RWPE2 (cell line): Measurements from ENCODE around the gene WDR35.

Experiments
- ATAC-seq: fragments of 200-7000 bp; cut with Tn5 transposase; 3 replicates; pipeline ENCODE4 v1.9.1; 2021; ENCODE audit warnings: low read depth
- DNase-seq: peaks from one replicate; pipeline ENCODE4 v3.0.0-alpha.2; 2020; ENCODE audit warnings: low spot score
- H3K27ac ChIP-seq: fragments of 450-650 bp; 2 replicates; pipeline ENCODE4 v1.5.1; 2017; ENCODE audit warnings: mild to moderate bottlenecking; ENCODE audit not compliant: poor library complexity, severe bottlenecking
- H3K27me3 ChIP-seq: fragments of 250-450 bp; sonication (Bioruptor Pico); 2 replicates; pipeline ENCODE4 v1.5.1; 2021; ENCODE audit warnings: mild to moderate bottlenecking, moderate library complexity; ENCODE audit not compliant: insufficient read depth, poor library complexity, severe bottlenecking
- H3K36me3 ChIP-seq: fragments of 250-450 bp; sonication (Bioruptor Pico); 2 replicates; pipeline ENCODE4 v1.5.1; 2020; ENCODE audit warnings: low read depth, mild to moderate bottlenecking, moderate library complexity
- H3K4me1 ChIP-seq: fragments of 250-450 bp; sonication (Bioruptor Pico); 2 replicates; pipeline ENCODE4 v1.5.1; 2021; ENCODE audit warnings: mild to moderate bottlenecking, moderate library complexity; ENCODE audit not compliant: insufficient read depth, poor library complexity, severe bottlenecking
- H3K4me3 ChIP-seq: fragments of 250-450 bp; sonication (Bioruptor Pico); 2 replicates; pipeline ENCODE4 v1.5.1; 2021; ENCODE audit warnings: mild to moderate bottlenecking, moderate library complexity; ENCODE audit not compliant: severe bottlenecking
- H3K9me3 ChIP-seq: fragments of 250-450 bp; sonication (Bioruptor Pico); 2 replicates; pipeline ENCODE4 v1.5.1; 2021; ENCODE audit warnings: mild to moderate bottlenecking, moderate library complexity; ENCODE audit not compliant: severe bottlenecking
- TF ChIP-seq, protein P1 (sequence below): fragments of 450-650 bp; IDR thresholded peaks from one replicate; pipeline ENCODE4 v1.5.1; 2017; ENCODE audit warnings: mild to moderate bottlenecking, moderate library complexity; ENCODE audit not compliant: poor library complexity, severe bottlenecking

The WDR35 gene

DNA sequence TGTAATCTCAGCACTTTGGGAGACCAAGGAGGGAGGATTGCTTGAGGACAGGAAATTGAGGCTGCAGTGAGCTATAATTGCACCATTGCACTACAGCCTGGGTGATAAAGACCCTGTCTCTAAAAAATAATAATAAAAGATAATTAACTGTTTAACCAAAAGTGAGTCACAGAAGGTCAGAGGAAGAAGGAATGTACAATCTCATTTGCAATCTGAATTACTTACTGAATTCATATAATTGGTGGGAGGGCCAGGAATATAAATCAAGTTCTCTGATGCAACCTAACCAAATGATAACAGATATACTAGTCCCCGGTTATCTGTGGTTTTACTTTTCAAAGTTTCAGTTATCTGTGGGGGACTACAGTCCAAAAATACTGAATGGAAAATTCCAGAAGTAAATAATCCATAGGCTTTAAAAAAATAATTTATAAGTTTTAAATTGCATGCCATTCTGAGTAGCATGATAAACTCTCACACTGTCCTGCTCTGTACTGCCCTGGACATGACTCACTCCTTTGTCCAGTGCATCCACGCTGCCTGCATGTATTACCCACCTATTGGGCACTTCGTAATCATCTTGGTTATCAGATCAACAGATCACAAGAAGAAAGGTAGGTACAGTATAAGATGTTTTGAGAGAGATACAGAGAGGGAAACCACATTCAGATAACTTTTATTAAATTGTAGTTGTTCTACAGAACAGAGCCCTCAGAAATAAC is 35.3 kb upstream of the WDR35 start:
- H3K36me3 ChIP-seq: peaks cover 24% of the 10 kb centered on the region
- no peak overlapping the region for H3K4me3 ChIP-seq
- H3K9me3 ChIP-seq: no peaks in the 10 kb centered on the region
- no peak overlapping the region for H3K27ac ChIP-seq
- 0 out of 3 replicates have a peak, but pooled peaks have one; percentile 61 for ATAC-seq
- no peaks in the 10 kb centered on the region for H3K27me3 ChIP-seq
- H3K4me1 ChIP-seq: no peaks in the 10 kb centered on the region
- TF ChIP-seq, protein P1, sequence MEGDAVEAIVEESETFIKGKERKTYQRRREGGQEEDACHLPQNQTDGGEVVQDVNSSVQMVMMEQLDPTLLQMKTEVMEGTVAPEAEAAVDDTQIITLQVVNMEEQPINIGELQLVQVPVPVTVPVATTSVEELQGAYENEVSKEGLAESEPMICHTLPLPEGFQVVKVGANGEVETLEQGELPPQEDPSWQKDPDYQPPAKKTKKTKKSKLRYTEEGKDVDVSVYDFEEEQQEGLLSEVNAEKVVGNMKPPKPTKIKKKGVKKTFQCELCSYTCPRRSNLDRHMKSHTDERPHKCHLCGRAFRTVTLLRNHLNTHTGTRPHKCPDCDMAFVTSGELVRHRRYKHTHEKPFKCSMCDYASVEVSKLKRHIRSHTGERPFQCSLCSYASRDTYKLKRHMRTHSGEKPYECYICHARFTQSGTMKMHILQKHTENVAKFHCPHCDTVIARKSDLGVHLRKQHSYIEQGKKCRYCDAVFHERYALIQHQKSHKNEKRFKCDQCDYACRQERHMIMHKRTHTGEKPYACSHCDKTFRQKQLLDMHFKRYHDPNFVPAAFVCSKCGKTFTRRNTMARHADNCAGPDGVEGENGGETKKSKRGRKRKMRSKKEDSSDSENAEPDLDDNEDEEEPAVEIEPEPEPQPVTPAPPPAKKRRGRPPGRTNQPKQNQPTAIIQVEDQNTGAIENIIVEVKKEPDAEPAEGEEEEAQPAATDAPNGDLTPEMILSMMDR: no peak
- no peak for DNase-seq

DNA sequence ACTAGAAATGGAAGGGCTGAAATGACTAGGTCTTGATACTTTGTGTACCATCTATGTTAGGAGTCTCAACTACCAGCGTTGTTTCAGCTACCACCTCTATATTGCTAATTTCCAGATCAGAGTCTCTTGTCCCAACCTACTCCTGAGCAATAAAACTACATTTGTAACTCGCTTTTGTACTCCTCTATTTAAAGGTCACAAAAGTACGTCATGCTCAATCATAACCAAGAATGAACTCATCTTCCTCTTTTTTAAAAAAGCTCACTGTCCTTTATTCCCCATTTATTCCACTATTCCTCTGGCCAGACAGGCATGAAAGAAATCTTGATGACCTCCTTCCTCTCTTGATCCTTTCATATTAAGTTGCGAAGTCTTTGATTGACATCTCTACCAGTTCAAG is 33.8 kb upstream of the WDR35 start:
- DNase-seq: no peak
- Histone ChIP-seq H3K36me3 (peaks cover 8% of the 10 kb centered on the region; the same call in 1 of the 2 replicates), H3K4me1 (no peaks in the 10 kb centered on the region), H3K27ac (no peak overlapping the region), H3K27me3 (no peaks in the 10 kb centered on the region), H3K9me3 (no peaks in the 10 kb centered on the region), H3K4me3 (no peak overlapping the region)
- no peak for ATAC-seq
- TF ChIP-seq, protein P1: no peak

DNA sequence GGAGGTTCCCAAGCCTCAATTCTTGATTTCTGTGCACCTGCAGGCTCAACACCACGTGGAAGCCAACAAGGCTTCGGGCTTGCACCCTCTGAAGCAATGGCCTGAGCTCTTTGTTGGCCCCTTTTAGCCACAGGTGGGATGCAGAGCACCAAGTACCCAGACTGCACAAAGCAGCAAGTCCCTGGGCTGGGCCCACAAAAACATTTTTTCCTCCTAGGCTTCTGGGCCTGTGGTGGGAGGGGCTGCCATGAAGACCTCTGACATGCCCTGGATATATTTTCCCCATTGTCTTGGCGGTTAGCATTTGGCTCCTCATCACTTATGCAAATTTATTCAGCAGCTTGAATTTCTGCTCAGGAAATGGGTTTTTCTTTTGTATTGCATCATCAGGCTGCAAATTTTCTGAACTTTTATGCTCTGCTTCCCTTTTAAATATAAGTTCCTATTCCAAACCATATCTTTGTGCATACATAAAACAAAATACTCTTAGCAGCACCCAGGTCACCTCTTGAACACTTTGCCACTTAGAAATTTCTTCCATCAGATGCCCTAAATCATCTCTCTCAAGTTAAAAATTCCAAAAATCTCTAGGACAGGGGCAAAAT is 31.6 kb upstream of the WDR35 start:
- Histone ChIP-seq H3K4me1 (peaks cover 4% of the 10 kb centered on the region), H3K36me3 (no peaks in the 10 kb centered on the region), H3K4me3 (no peak overlapping the region), H3K27ac (no peak overlapping the region), H3K27me3 (no peaks in the 10 kb centered on the region), H3K9me3 (no peaks in the 10 kb centered on the region)
- TF ChIP-seq, protein P1: no peak
- DNase-seq: no peak
- ATAC-seq: no peak

DNA sequence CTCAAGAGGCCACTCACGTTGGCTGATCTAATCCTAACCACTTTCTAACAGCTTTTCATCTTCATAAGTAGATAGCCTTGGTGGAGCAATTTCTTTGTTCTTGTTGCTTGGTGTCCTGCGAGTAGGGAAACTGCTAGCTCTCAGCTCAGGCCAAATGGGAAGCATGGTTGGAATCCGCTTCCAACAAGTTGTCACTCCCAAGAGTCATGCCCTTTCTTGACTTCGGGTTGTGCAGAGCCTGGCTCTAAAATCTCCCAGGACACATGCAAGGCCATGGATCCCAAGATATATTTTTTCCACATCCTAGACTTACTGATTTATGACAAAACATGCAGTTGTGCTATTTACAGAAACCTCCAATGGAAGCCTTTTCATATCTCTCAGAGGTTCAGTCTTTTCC is 29.8 kb upstream of the WDR35 start:
- TF ChIP-seq, protein P1: no peak
- H3K4me1 ChIP-seq: peaks cover 11% of the 10 kb centered on the region
- no peak for ATAC-seq

More for the DNA sequence above, 29.8 kb upstream of the WDR35 start:
- DNase-seq: no peak
- no peak overlapping the region for H3K27ac ChIP-seq
- no peaks in the 10 kb centered on the region for H3K27me3 ChIP-seq
- no peaks in the 10 kb centered on the region for H3K36me3 ChIP-seq
- no peaks in the 10 kb centered on the region for H3K9me3 ChIP-seq
- H3K4me3 ChIP-seq: no peak overlapping the region
